Right hindlimb (tissue), 1 donor: ENCODE data around the gene EFNA2.

ENCODE experiments used
- DNase-seq: peaks from one replicate; pipeline ENCODE4 v3.0.0-alpha.2; 2018

Gene EFNA2

GRCh38 chr19:1285737-1286360 lies at the start of gene EFNA2:
EFNA2 (plus strand) TSS chr19:1285873; CDS start chr19:1286169, 296 bp downstream.
- DNase-seq = no peak

- DNase-seq = no peak
Observed at GRCh38 chr19:1236576-1236975, 49.1 kb upstream of the EFNA2 start.

GRCh38 chr19:1237027-1237659 lies 48.5 kb upstream of the EFNA2 start:
- no peak for DNase-seq

GRCh38 chr19:1237754-1238368 lies 47.8 kb upstream of the EFNA2 start, which contains the start of gene CBARP:
CBARP (minus strand) TSS chr19:1238005; CDS start chr19:1236100, 1,905 bp downstream.
- no peak for DNase-seq

GRCh38 chr19:1238369-1239303 lies 47.0 kb upstream of the EFNA2 start:
- DNase-seq = no peak

- no peak for DNase-seq
Observed at GRCh38 chr19:1239420-1239795, 46.3 kb upstream of the EFNA2 start.

GRCh38 chr19:1239796-1240737 lies 45.6 kb upstream of the EFNA2 start:
- peak; percentile 93 for DNase-seq

- no peak for DNase-seq
Observed at GRCh38 chr19:1240925-1241324, 44.7 kb upstream of the EFNA2 start.

GRCh38 chr19:1241417-1242095 lies 44.1 kb upstream of the EFNA2 start, which contains the start of gene ATP5F1D:
ATP5F1D (plus strand) TSS chr19:1241751; CDS start chr19:1241851, 100 bp downstream.
- peak; percentile 95 for DNase-seq

GRCh38 chr19:1243768-1244692 lies 41.6 kb upstream of the EFNA2 start:
- DNase-seq = peak; percentile 87

- no peak for DNase-seq
Observed at GRCh38 chr19:1244693-1245451, 40.8 kb upstream of the EFNA2 start.

- peak; percentile 78 for DNase-seq
Observed at GRCh38 chr19:1245494-1246264, 40.0 kb upstream of the EFNA2 start.

GRCh38 chr19:1246265-1247087 lies 39.2 kb upstream of the EFNA2 start:
- DNase-seq = peak; percentile 56

- DNase-seq = peak; percentile 80
Observed at GRCh38 chr19:1247748-1248138, 37.9 kb upstream of the EFNA2 start.

- DNase-seq = no peak
Observed at GRCh38 chr19:1248139-1248785, 37.4 kb upstream of the EFNA2 start, which contains the start of gene MIDN. MIDN (plus strand) TSS chr19:1248583; CDS start chr19:1250297, 1,714 bp downstream.

GRCh38 chr19:1248786-1249297 lies 36.8 kb upstream of the EFNA2 start:
- peak; percentile 91 for DNase-seq
